Parathyroid adenoma (tissue), 2 donors: ENCODE measurements around the gene COL4A2.

Experiments
- H2AFZ ChIP-seq: fragments of 300-600 bp; sonication (generic); one replicate; pipeline ENCODE4 v1.7.0; 2017; ENCODE audit warnings: antibody characterized with exemption, mild to moderate bottlenecking
- H3K27ac ChIP-seq: fragments of 300-600 bp; sonication (generic); one replicate; pipeline ENCODE4 v1.7.0; 2017
- H3K27me3 ChIP-seq: fragments of 300-600 bp; sonication (generic); one replicate; pipeline ENCODE4 v1.7.0; 2017; ENCODE audit warnings: low read length; ENCODE audit not compliant: control insufficient read depth, insufficient read depth
- H3K36me3 ChIP-seq: fragments of 300-600 bp; sonication (generic); one replicate; pipeline ENCODE4 v1.7.0; 2017; ENCODE audit warnings: low read length; ENCODE audit not compliant: control insufficient read depth, insufficient read depth
- H3K4me1 ChIP-seq: fragments of 300-600 bp; sonication (generic); one replicate; pipeline ENCODE4 v1.7.0; 2017; ENCODE audit warnings: control low read depth
- H3K4me2 ChIP-seq: fragments of 300-600 bp; sonication (generic); one replicate; pipeline ENCODE4 v1.7.0; 2017; ENCODE audit warnings: low read length
- H3K4me3 ChIP-seq: fragments of 300-600 bp; sonication (generic); one replicate; pipeline ENCODE4 v1.7.0; 2017; ENCODE audit warnings: low read depth, low read length
- H3K79me2 ChIP-seq: fragments of 300-600 bp; sonication (generic); one replicate; pipeline ENCODE4 v1.7.0; 2017; ENCODE audit warnings: control low read depth
- H3K9ac ChIP-seq: fragments of 300-600 bp; sonication (generic); one replicate; pipeline ENCODE4 v1.7.0; 2017; ENCODE audit warnings: mild to moderate bottlenecking
- H3K9me3 ChIP-seq: fragments of 300-600 bp; sonication (generic); one replicate; pipeline ENCODE4 v1.7.0; 2017; ENCODE audit warnings: low read length; ENCODE audit not compliant: control insufficient read depth
- TF ChIP-seq, protein P1 (sequence below): fragments of 300-600 bp; sonication (generic); IDR thresholded peaks from one replicate; pipeline ENCODE4 v1.7.0; 2017; ENCODE audit warnings: antibody characterized with exemption, mild to moderate bottlenecking
- donor health status: primary hyperparathyroidism.

Gene COL4A2

GRCh38 chr13:110373617-110374016 lies 66.5 kb downstream of the COL4A2 start:
- Histone ChIP-seq H3K9me3 (no peaks in the 10 kb centered on the region), H3K9ac (no peak overlapping the region), H3K4me2 (no peak overlapping the region), H3K36me3 (no peaks in the 10 kb centered on the region), H3K79me2 (no peaks in the 10 kb centered on the region), H3K4me3 (no peak overlapping the region), H2AFZ (no peak overlapping the region), H3K27me3 (no peaks in the 10 kb centered on the region), H3K4me1 (no peaks in the 10 kb centered on the region), H3K27ac (no peak overlapping the region)
- TF ChIP-seq, protein P1, sequence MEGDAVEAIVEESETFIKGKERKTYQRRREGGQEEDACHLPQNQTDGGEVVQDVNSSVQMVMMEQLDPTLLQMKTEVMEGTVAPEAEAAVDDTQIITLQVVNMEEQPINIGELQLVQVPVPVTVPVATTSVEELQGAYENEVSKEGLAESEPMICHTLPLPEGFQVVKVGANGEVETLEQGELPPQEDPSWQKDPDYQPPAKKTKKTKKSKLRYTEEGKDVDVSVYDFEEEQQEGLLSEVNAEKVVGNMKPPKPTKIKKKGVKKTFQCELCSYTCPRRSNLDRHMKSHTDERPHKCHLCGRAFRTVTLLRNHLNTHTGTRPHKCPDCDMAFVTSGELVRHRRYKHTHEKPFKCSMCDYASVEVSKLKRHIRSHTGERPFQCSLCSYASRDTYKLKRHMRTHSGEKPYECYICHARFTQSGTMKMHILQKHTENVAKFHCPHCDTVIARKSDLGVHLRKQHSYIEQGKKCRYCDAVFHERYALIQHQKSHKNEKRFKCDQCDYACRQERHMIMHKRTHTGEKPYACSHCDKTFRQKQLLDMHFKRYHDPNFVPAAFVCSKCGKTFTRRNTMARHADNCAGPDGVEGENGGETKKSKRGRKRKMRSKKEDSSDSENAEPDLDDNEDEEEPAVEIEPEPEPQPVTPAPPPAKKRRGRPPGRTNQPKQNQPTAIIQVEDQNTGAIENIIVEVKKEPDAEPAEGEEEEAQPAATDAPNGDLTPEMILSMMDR: no peak

GRCh38 chr13:110374431-110375370 lies 67.6 kb downstream of the COL4A2 start:
- Histone ChIP-seq H3K4me1 (no peaks in the 10 kb centered on the region), H3K4me3 (no peak overlapping the region), H2AFZ (no peak overlapping the region), H3K36me3 (no peaks in the 10 kb centered on the region), H3K4me2 (no peak overlapping the region), H3K27me3 (no peaks in the 10 kb centered on the region), H3K79me2 (no peaks in the 10 kb centered on the region), H3K9me3 (no peaks in the 10 kb centered on the region), H3K27ac (no peak overlapping the region), H3K9ac (no peak overlapping the region)
- TF ChIP-seq, protein P1: no peak

- Histone ChIP-seq H3K27ac (no peak overlapping the region), H3K36me3 (no peaks in the 10 kb centered on the region), H3K4me1 (no peaks in the 10 kb centered on the region), H3K27me3 (no peaks in the 10 kb centered on the region), H2AFZ (no peak overlapping the region), H3K9me3 (no peaks in the 10 kb centered on the region), H3K4me2 (no peak overlapping the region), H3K79me2 (no peaks in the 10 kb centered on the region), H3K9ac (no peak overlapping the region), H3K4me3 (no peak overlapping the region)
- TF ChIP-seq, protein P1: no peak
Measured at GRCh38 chr13:110376120-110376519, 69.0 kb downstream of the COL4A2 start.

- H3K4me1 ChIP-seq: no peaks in the 10 kb centered on the region
- H3K79me2 ChIP-seq: no peaks in the 10 kb centered on the region
- H3K9me3 ChIP-seq: no peaks in the 10 kb centered on the region
- no peak overlapping the region for H2AFZ ChIP-seq
- H3K36me3 ChIP-seq: no peaks in the 10 kb centered on the region
- TF ChIP-seq, protein P1: no peak
- H3K9ac ChIP-seq: no peak overlapping the region
- H3K27ac ChIP-seq: no peak overlapping the region
- H3K4me2 ChIP-seq: no peak overlapping the region
- no peak overlapping the region for H3K4me3 ChIP-seq
- H3K27me3 ChIP-seq: no peaks in the 10 kb centered on the region
Measured at GRCh38 chr13:110377178-110377825, 70.2 kb downstream of the COL4A2 start.
